WI38 (cell line): Measurements from ENCODE around the gene BCOR.

ENCODE experiments used
- H3K4me3 ChIP-seq: 2 replicates; pipeline ENCODE4 v1.5.1; 2011; ENCODE audit warnings: low read depth, mild to moderate bottlenecking, control low read depth, low read length
- CTCF ChIP-seq: IDR thresholded peaks from 2 replicates; pipeline ENCODE4 v1.5.1; 2012; ENCODE audit warnings: low read depth, mild to moderate bottlenecking, control low read depth, low read length

Gene BCOR

GRCh38 chrX:40030205-40030604 lies 67.6 kb downstream of the BCOR start:
- no peak for TF ChIP-seq CTCF
- no peak overlapping the region for H3K4me3 ChIP-seq

GRCh38 chrX:40022421-40022820 lies 75.3 kb downstream of the BCOR start:
- no peak overlapping the region for H3K4me3 ChIP-seq
- TF ChIP-seq CTCF: no peak

- H3K4me3 ChIP-seq: no peak overlapping the region
- TF ChIP-seq CTCF: no peak
Measured at GRCh38 chrX:40021647-40022046, 76.1 kb downstream of the BCOR start.

- TF ChIP-seq CTCF: no peak
- no peak overlapping the region for H3K4me3 ChIP-seq
Measured at GRCh38 chrX:40019541-40019940, 78.2 kb downstream of the BCOR start.

- no peak for TF ChIP-seq CTCF
- no peak overlapping the region for H3K4me3 ChIP-seq
Measured at GRCh38 chrX:40018041-40018440, 79.7 kb downstream of the BCOR start.

- no peak for TF ChIP-seq CTCF
- no peak overlapping the region for H3K4me3 ChIP-seq
Measured at GRCh38 chrX:40016749-40017148, 81.0 kb downstream of the BCOR start.

- H3K4me3 ChIP-seq: no peak overlapping the region
- TF ChIP-seq CTCF: no peak
Measured at GRCh38 chrX:40015693-40016092, 82.1 kb downstream of the BCOR start.
